Activated naive CD8-positive, alpha-beta T cell (primary cell): ENCODE data around the gene HERC4.
"Not testable (repeated sequence)": the region's sequence is repeated elsewhere in the genome, so short reads cannot be mapped to it uniquely, and the experiment has no call there.

Experiments used
- H3K27ac Mint-ChIP-seq: one replicate; pipeline ENCODE4 v1.8.0; 2021; ENCODE audit warnings: mixed read lengths
- H3K27me3 Mint-ChIP-seq: one replicate; pipeline ENCODE4 v1.8.0; 2021; ENCODE audit warnings: mixed read lengths
- H3K36me3 Mint-ChIP-seq: one replicate; pipeline ENCODE4 v1.8.0; 2021; ENCODE audit warnings: mixed read lengths
- H3K4me1 Mint-ChIP-seq: one replicate; pipeline ENCODE4 v1.8.0; 2021; ENCODE audit warnings: low read depth, mixed read lengths
- H3K4me3 Mint-ChIP-seq: one replicate; pipeline ENCODE4 v1.8.0; 2021; ENCODE audit warnings: mild to moderate bottlenecking, mixed read lengths
- H3K9me3 Mint-ChIP-seq: one replicate; pipeline ENCODE4 v1.8.0; 2021; ENCODE audit warnings: low read depth, mixed read lengths

HERC4 gene

GRCh38 chr10:67924136-67924535, 150.9 kb downstream of the HERC4 start:
- Mint-ChIP-seq H3K4me1 (no peaks in the 10 kb centered on the region), H3K27me3 (no peaks in the 10 kb centered on the region), H3K4me3 (no peak overlapping the region), H3K27ac (no peak overlapping the region), H3K9me3 (no peaks in the 10 kb centered on the region), H3K36me3 (peaks cover 3% of the 10 kb centered on the region)

GRCh38 chr10:67923551-67923950, 151.5 kb downstream of the HERC4 start:
- Mint-ChIP-seq H3K9me3 (no peaks in the 10 kb centered on the region), H3K4me1 (no peaks in the 10 kb centered on the region), H3K27ac (peak overlapping the region; percentile 22), H3K4me3 (no peak overlapping the region), H3K36me3 (peaks cover 4% of the 10 kb centered on the region), H3K27me3 (no peaks in the 10 kb centered on the region)

- H3K9me3 Mint-ChIP-seq: no peaks in the 10 kb centered on the region
- peaks cover 7% of the 10 kb centered on the region for H3K4me1 Mint-ChIP-seq
- H3K27me3 Mint-ChIP-seq: no peaks in the 10 kb centered on the region
- H3K4me3 Mint-ChIP-seq: no peak overlapping the region
- H3K27ac Mint-ChIP-seq: no peak overlapping the region
- peaks cover 8% of the 10 kb centered on the region for H3K36me3 Mint-ChIP-seq
Observed at GRCh38 chr10:67921065-67921464, 154.0 kb downstream of the HERC4 start.

- Mint-ChIP-seq H3K4me1 (peaks cover 15% of the 10 kb centered on the region), H3K27me3 (no peaks in the 10 kb centered on the region), H3K9me3 (no peaks in the 10 kb centered on the region), H3K4me3 (no peak overlapping the region), H3K36me3 (peaks cover 9% of the 10 kb centered on the region), H3K27ac (peak overlapping the region; percentile 72)
Observed at GRCh38 chr10:67917679-67918078, 157.4 kb downstream of the HERC4 start.

GRCh38 chr10:67917169-67917568, 157.9 kb downstream of the HERC4 start:
- H3K27ac Mint-ChIP-seq: peak overlapping the region; percentile 72
- H3K4me3 Mint-ChIP-seq: no peak overlapping the region
- no peaks in the 10 kb centered on the region for H3K27me3 Mint-ChIP-seq
- H3K9me3 Mint-ChIP-seq: no peaks in the 10 kb centered on the region
- H3K4me1 Mint-ChIP-seq: peaks cover 19% of the 10 kb centered on the region
- H3K36me3 Mint-ChIP-seq: peaks cover 11% of the 10 kb centered on the region

GRCh38 chr10:67914777-67915340, 160.2 kb downstream of the HERC4 start:
- Mint-ChIP-seq H3K4me1 (peaks cover 20% of the 10 kb centered on the region), H3K27me3 (no peaks in the 10 kb centered on the region), H3K9me3 (no peaks in the 10 kb centered on the region), H3K36me3 (peaks cover 11% of the 10 kb centered on the region), H3K27ac (peak overlapping the region; percentile 64), H3K4me3 (no peak overlapping the region)

- Mint-ChIP-seq H3K27me3 (no peaks in the 10 kb centered on the region), H3K27ac (peak overlapping the region; percentile 67), H3K9me3 (no peaks in the 10 kb centered on the region), H3K36me3 (peaks cover 10% of the 10 kb centered on the region), H3K4me1 (peaks cover 23% of the 10 kb centered on the region), H3K4me3 (no peak overlapping the region)
Observed at GRCh38 chr10:67912331-67912946, 162.6 kb downstream of the HERC4 start.

- Mint-ChIP-seq H3K4me3 (no peak overlapping the region), H3K4me1 (peaks cover 26% of the 10 kb centered on the region), H3K27me3 (no peaks in the 10 kb centered on the region), H3K27ac (no peak overlapping the region), H3K36me3 (peaks cover 8% of the 10 kb centered on the region), H3K9me3 (no peaks in the 10 kb centered on the region)
Observed at GRCh38 chr10:67903581-67903980, 171.5 kb downstream of the HERC4 start.

- no peak overlapping the region for H3K27ac Mint-ChIP-seq
- peaks cover 14% of the 10 kb centered on the region for H3K36me3 Mint-ChIP-seq
- no peak overlapping the region for H3K4me3 Mint-ChIP-seq
- no peaks in the 10 kb centered on the region for H3K27me3 Mint-ChIP-seq
- H3K9me3 Mint-ChIP-seq: no peaks in the 10 kb centered on the region
- H3K4me1 Mint-ChIP-seq: peaks cover 36% of the 10 kb centered on the region
Observed at GRCh38 chr10:67893637-67894036, 181.4 kb downstream of the HERC4 start.

GRCh38 chr10:67884842-67885670, 190.0 kb downstream of the HERC4 start:
- Mint-ChIP-seq H3K4me3 (peak overlapping the region; percentile 93), H3K36me3 (peaks cover 15% of the 10 kb centered on the region), H3K27me3 (no peaks in the 10 kb centered on the region), H3K27ac (peak overlapping the region; percentile 89), H3K9me3 (no peaks in the 10 kb centered on the region), H3K4me1 (peaks cover 44% of the 10 kb centered on the region)

GRCh38 chr10:67884313-67884841, 190.7 kb downstream of the HERC4 start, which contains the start of gene SIRT1:
Gene SIRT1, plus strand, starts transcription at chr10:67884656. Its CDS starts 66 bp downstream, at chr10:67884722.
- Mint-ChIP-seq H3K36me3 (peaks cover 12% of the 10 kb centered on the region), H3K27me3 (no peaks in the 10 kb centered on the region), H3K9me3 (no peaks in the 10 kb centered on the region), H3K4me3 (peak within 1 kb of the TSS; percentile 93), H3K27ac (peak within 1 kb of the TSS; percentile 95), H3K4me1 (peaks cover 40% of the 10 kb centered on the region)

- no peaks in the 10 kb centered on the region for H3K9me3 Mint-ChIP-seq
- peak overlapping the region; percentile 92 for H3K4me3 Mint-ChIP-seq
- peaks cover 34% of the 10 kb centered on the region for H3K4me1 Mint-ChIP-seq
- H3K27me3 Mint-ChIP-seq: no peaks in the 10 kb centered on the region
- H3K27ac Mint-ChIP-seq: peak overlapping the region; percentile 95
- H3K36me3 Mint-ChIP-seq: peaks cover 9% of the 10 kb centered on the region
Observed at GRCh38 chr10:67883710-67884312, 191.3 kb downstream of the HERC4 start.

- H3K9me3 Mint-ChIP-seq: no peaks in the 10 kb centered on the region
- no peaks in the 10 kb centered on the region for H3K4me1 Mint-ChIP-seq
- H3K27me3 Mint-ChIP-seq: no peaks in the 10 kb centered on the region
- no peak overlapping the region for H3K27ac Mint-ChIP-seq
- H3K4me3 Mint-ChIP-seq: no peak overlapping the region
- no peaks in the 10 kb centered on the region for H3K36me3 Mint-ChIP-seq
Observed at GRCh38 chr10:67878133-67878532, 196.9 kb downstream of the HERC4 start.

GRCh38 chr10:67877421-67877820, 197.7 kb downstream of the HERC4 start:
- H3K27ac Mint-ChIP-seq, H3K4me3 Mint-ChIP-seq, H3K4me1 Mint-ChIP-seq, H3K27me3 Mint-ChIP-seq, H3K36me3 Mint-ChIP-seq, H3K9me3 Mint-ChIP-seq: not testable (repeated sequence)
